Right lobe of liver (tissue), 4 donors: ENCODE results near the gene RPS24.

ENCODE experiments used
- CTCF ChIP-seq, 4 donors: fragments of 200-600 bp in 3 of 4; fragments of 450-650 bp in 1 of 4; IDR thresholded peaks; one replicate each; pipeline versions ENCODE4 v1.5.1 to v1.8.0; 2016 to 2022; ENCODE audit warnings: antibody characterized with exemption in 4 of 4, mild to moderate bottlenecking in 2 of 4
- POLR2A ChIP-seq: fragments of 450-650 bp; IDR thresholded peaks from one replicate; pipeline ENCODE4 v1.6.1; 2017; ENCODE audit warnings: antibody characterized with exemption, mild to moderate bottlenecking
- donor health status: DM: no; HTN: no; CAD: no.
- donor health status: DM: no; HTN: no; CAD: no.
- donor health status: DM: no; HTN: yes; CAD: no.

- TF ChIP-seq CTCF (IDR thresholded peaks at IDR 0.05) = no peak
- peak; percentile 85 for TF ChIP-seq POLR2A
These were observed at the start of gene RPS24 for GRCh38 chr10:78033637-78034470.
